T-cell (primary cell): ENCODE measurements around the gene HSDL2. TPM values are rescaled to one million over a fixed set of nuclear protein-coding genes. Genes with fewer than 3 reads are reported as not detected.
A peak's percentile ranks its signal among the peaks of the same experiment; 100 is the strongest.

Experiments used
- ATAC-seq, 4 experiments: fragments of 200-7000 bp in 3 of 4; fragments of 150-1000 bp in 1 of 4; cut with Tn5 transposase; replicated peaks in 1 of 4; 1 replicate in 3 of 4; 2 replicates in 1 of 4; pipeline ENCODE4 v1.10.0; 2021; ENCODE audit warnings: moderate library complexity in 3 of 4, mild to moderate bottlenecking in 2 of 4, moderate number of reproducible peaks in 1 of 4
- CTCF ChIA-PET, 2 donors: fragments of 300-600 bp; sonication (Branson Sonifier 250); formaldehyde crosslinking; loops; one replicate each; lab custom pipeline; 2022; ENCODE audit warnings: antibody characterized with exemption in 2 of 2; lab: Charles Lee
- POLR2A ChIA-PET, 2 donors: fragments of 300-600 bp; sonication (Branson Sonifier 250); formaldehyde crosslinking; loops; one replicate each; lab custom pipeline; 2022; ENCODE audit warnings: antibody characterized with exemption in 2 of 2; lab: Charles Lee
- DNase-seq, 35 experiments: peaks; one replicate each; pipeline versions ENCODE4 v3.0.0 to v3.0.0-alpha.2; 2013 to 2023
- H3K27ac ChIP-seq: one replicate; pipeline ENCODE4 v1.5.1; 2013; ENCODE audit warnings: low read length
- H3K27me3 ChIP-seq, 2 experiments: replicated peaks in 1 of 2; 1 replicate in 1 of 2; 2 replicates in 1 of 2; pipeline versions ENCODE4 v1.6.1 to v1.7.0; 2013; ENCODE audit warnings: low read length in 1 of 2, mixed read lengths in 1 of 2; ENCODE audit not compliant: control insufficient read depth in 2 of 2, insufficient read depth in 2 of 2; ENCODE audit errors: extremely low read depth in 1 of 2
- H3K36me3 ChIP-seq, 2 donors: 1 replicate in 1 of 2; 2 replicates in 1 of 2; pipeline versions ENCODE4 v1.6.1 to v1.7.0; 2013; ENCODE audit warnings: low read length in 1 of 2; ENCODE audit not compliant: control insufficient read depth in 2 of 2, insufficient read depth in 1 of 2; ENCODE audit errors: extremely low read depth in 1 of 2
- H3K4me1 ChIP-seq, 2 experiments: 1 replicate in 1 of 2; 2 replicates in 1 of 2; pipeline versions ENCODE4 v1.6.1 to v1.7.0; 2013; ENCODE audit warnings: low read length in 2 of 2, mixed read lengths in 1 of 2; ENCODE audit not compliant: insufficient read depth in 2 of 2, control insufficient read depth in 1 of 2; ENCODE audit errors: extremely low read depth in 1 of 2
- H3K4me3 ChIP-seq, 2 donors: 1 replicate in 1 of 2; 2 replicates in 1 of 2; pipeline versions ENCODE4 v1.5.1 to v1.7.0; 2013; ENCODE audit warnings: mild to moderate bottlenecking in 2 of 2, low read length in 1 of 2, moderate library complexity in 1 of 2; ENCODE audit not compliant: control insufficient read depth in 1 of 2; ENCODE audit errors: extremely low read depth in 1 of 2
- H3K9me3 ChIP-seq: 2 replicates; pipeline ENCODE4 v1.7.0; 2013
- H3K27ac Mint-ChIP-seq, 2 donors: one replicate each; pipeline ENCODE4 v1.8.0; 2020 to 2021; ENCODE audit warnings: mild to moderate bottlenecking in 2 of 2, mixed read lengths in 2 of 2
- H3K27me3 Mint-ChIP-seq, 2 donors: one replicate each; pipeline ENCODE4 v1.8.0; 2021 to 2022; ENCODE audit warnings: mixed read lengths in 2 of 2
- H3K36me3 Mint-ChIP-seq: one replicate; pipeline ENCODE4 v1.8.0; 2021; ENCODE audit warnings: mixed read lengths
- H3K4me1 Mint-ChIP-seq, 3 donors: one replicate each; pipeline ENCODE4 v1.8.0; 2020 to 2022; ENCODE audit warnings: mixed read lengths in 3 of 3, mild to moderate bottlenecking in 1 of 3
- H3K4me3 Mint-ChIP-seq, 3 donors: one replicate each; pipeline ENCODE4 v1.8.0; 2020 to 2022; ENCODE audit warnings: mild to moderate bottlenecking in 3 of 3, mixed read lengths in 3 of 3, moderate library complexity in 3 of 3
- H3K9me3 Mint-ChIP-seq, 3 donors: one replicate each; pipeline ENCODE4 v1.8.0; 2020 to 2022; ENCODE audit warnings: mixed read lengths in 3 of 3
- WGBS: methylation state at CpG from one replicate; pipeline ENCODE4 v1.1.5; 2013; ENCODE audit warnings: missing lambda C conversion rate; ENCODE audit not compliant: insufficient coverage; 5-methylcytosine and 5-hydroxymethylcytosine counted together
- total RNA-seq, 35 experiments: library from RNA in 6 of 35; stranded (reverse) in 6 of 35; fragments of 120-200 nt in 1 of 35; gene quantifications; one replicate each; pipeline versions ENCODE4 v1.2.1 to v1.2.4 and lab custom pipeline; 2013 to 2026

Gene HSDL2
- total RNA-seq, 5 donors from 2014 or later (not counting 1 experiment from before 2014, with no cell fraction given) = 9.1 to 11.8 (median 10.8) TPM

GRCh38 chr9:112333639-112334431 is 46.1 kb upstream of the HSDL2 start:
- POLR2A ChIA-PET = interaction anchor here (0.6 to 0.7 kb wide), 4 partner anchors 15 to 809 kb away, joined by 3 to 18 read pairs (median 8); partner anchors contain the start of gene ZNF483 (in 1 of the 2)
- H3K4me1 Mint-ChIP-seq = peaks cover 30 to 43% (median 38%) of the 10 kb centered on the region in 3 donors
- no peaks in the 10 kb centered on the region for H3K9me3 ChIP-seq

GRCh38 chr9:112334432-112334841 is 45.5 kb upstream of the HSDL2 start:
- DNase-seq (peak in 34 of 35 experiments; percentile 20 to 69 (median 48)), ATAC-seq (peak in 1 of 4 experiments; percentile 27)
- H3K27me3 Mint-ChIP-seq = no peaks in the 10 kb centered on the region
- H3K4me1 Mint-ChIP-seq = peaks cover 29 to 40% (median 34%) of the 10 kb centered on the region in 3 donors
- Histone ChIP-seq H3K9me3 (no peaks in the 10 kb centered on the region), H3K4me3 (peak overlapping the region; percentile 82 to 83), H3K36me3 (no peaks in the 10 kb centered on the region), H3K4me1 (peaks cover 9 to 28% of the 10 kb centered on the region in 2 experiments), H3K27ac (peak overlapping the region; percentile 91), H3K27me3 (no peaks in the 10 kb centered on the region)
- ChIA-PET CTCF (interaction anchor here in 1 of 2 donors (0.6 to 1.0 kb wide), 3 partner anchors 23 to 155 kb away, joined by 3 to 7 read pairs (median 6); no protein-coding TSS in a partner anchor), POLR2A (interaction anchor here (0.6 to 0.7 kb wide), 3 partner anchors 16 to 810 kb away, joined by 3 to 11 read pairs (median 5); partner anchors contain the start of gene ZNF483 (in 1 of the 2))
- no peaks in the 10 kb centered on the region for H3K9me3 Mint-ChIP-seq
- WGBS = 0% methylated on average over 2 of the region's 8 CpGs
- H3K27ac Mint-ChIP-seq = peak overlapping the region; percentile 85 to 96
- no peaks in the 10 kb centered on the region for H3K36me3 Mint-ChIP-seq
- H3K4me3 Mint-ChIP-seq = peak overlapping the region; percentile 76 to 95 (median 90)

More at GRCh38 chr9:112333639-112334431, 46.1 kb upstream of the HSDL2 start:
- Histone ChIP-seq H3K4me3 (peak overlapping the region; percentile 82 to 85), H3K27me3 (no peaks in the 10 kb centered on the region), H3K27ac (peak overlapping the region; percentile 91), H3K36me3 (no peaks in the 10 kb centered on the region), H3K4me1 (peaks cover 13 to 29% of the 10 kb centered on the region in 2 experiments)
- Mint-ChIP-seq H3K27me3 (no peaks in the 10 kb centered on the region), H3K27ac (peak overlapping the region; percentile 85 to 96), H3K36me3 (no peaks in the 10 kb centered on the region), H3K4me3 (peak overlapping the region; percentile 76 to 95 (median 90)), H3K9me3 (no peaks in the 10 kb centered on the region)
- DNase-seq (peak in 34 of 35 experiments; percentile 80 to 96 (median 88)), ATAC-seq (peak; percentile 84 to 90 (median 86))
- CTCF ChIA-PET = interaction anchor here in 1 of 2 donors (0.6 to 1.0 kb wide), 4 partner anchors 24 to 704 kb away, joined by 4 to 7 read pairs (median 6); partner anchors contain the start of gene HSDL2
- WGBS = 0% methylated on average over 47 of the region's 72 CpGs

DNA sequence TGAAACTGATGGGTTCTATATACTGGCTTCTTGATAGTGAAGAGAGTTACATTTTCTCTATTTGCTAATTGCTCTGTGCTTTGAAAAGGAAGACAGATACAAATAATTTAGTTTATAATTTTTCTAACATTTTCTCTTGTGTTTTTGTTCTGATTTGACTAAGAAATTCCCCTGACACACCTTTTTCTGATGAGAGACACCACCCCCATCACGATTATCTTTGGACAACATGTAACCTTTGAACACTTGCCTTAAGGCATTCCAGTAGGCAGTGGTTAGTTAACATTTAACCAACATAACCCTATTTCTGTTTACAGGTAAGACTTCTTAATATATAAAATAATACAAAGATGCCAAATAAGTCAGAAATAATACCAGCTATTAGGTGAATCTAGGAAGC is 42.4 kb upstream of the HSDL2 start:
- Histone ChIP-seq H3K4me3 (no peak overlapping the region), H3K27ac (no peak overlapping the region), H3K4me1 (peaks cover 5 to 7% of the 10 kb centered on the region in 2 experiments), H3K36me3 (no peaks in the 10 kb centered on the region), H3K9me3 (no peaks in the 10 kb centered on the region), H3K27me3 (no peaks in the 10 kb centered on the region)
- no peaks in the 10 kb centered on the region for H3K27me3 Mint-ChIP-seq
- no peaks in the 10 kb centered on the region for H3K9me3 Mint-ChIP-seq
- H3K4me1 Mint-ChIP-seq = peaks cover 4 to 10% (median 5%) of the 10 kb centered on the region in 3 donors
- POLR2A ChIA-PET = interaction anchor here in 1 of 2 donors (1.0 kb wide), 1 partner anchor 9 kb away, joined by 3 read pairs; no protein-coding TSS in a partner anchor
- no peak for ATAC-seq
- no peak overlapping the region for H3K4me3 Mint-ChIP-seq
- H3K27ac Mint-ChIP-seq = no peak overlapping the region
- DNase-seq = no peak
- H3K36me3 Mint-ChIP-seq = no peaks in the 10 kb centered on the region
- CTCF ChIA-PET = no interaction called here
- WGBS = no CpG with 5 or more reads among the region's 1 CpG

- no peaks in the 10 kb centered on the region for H3K9me3 Mint-ChIP-seq
- H3K36me3 Mint-ChIP-seq = no peaks in the 10 kb centered on the region
- no peak overlapping the region for H3K4me3 ChIP-seq
- CTCF ChIA-PET = no interaction called here
- H3K27me3 ChIP-seq = no peaks in the 10 kb centered on the region
- H3K36me3 ChIP-seq = no peaks in the 10 kb centered on the region
- no peak for DNase-seq
- H3K27ac Mint-ChIP-seq = no peak overlapping the region
- no peak overlapping the region for H3K4me3 Mint-ChIP-seq
- ATAC-seq = no peak
- no peak overlapping the region for H3K27ac ChIP-seq
- H3K4me1 Mint-ChIP-seq = peaks cover 4 to 10% (median 4%) of the 10 kb centered on the region in 3 donors
- H3K4me1 ChIP-seq = peaks cover 5 to 7% of the 10 kb centered on the region in 2 experiments
- no peaks in the 10 kb centered on the region for H3K9me3 ChIP-seq
- POLR2A ChIA-PET = no interaction called here
- WGBS = 88% methylated on average over 3 of the region's 3 CpGs
- H3K27me3 Mint-ChIP-seq = no peaks in the 10 kb centered on the region
Measured at GRCh38 chr9:112338561-112338960, 41.3 kb upstream of the HSDL2 start.

DNA sequence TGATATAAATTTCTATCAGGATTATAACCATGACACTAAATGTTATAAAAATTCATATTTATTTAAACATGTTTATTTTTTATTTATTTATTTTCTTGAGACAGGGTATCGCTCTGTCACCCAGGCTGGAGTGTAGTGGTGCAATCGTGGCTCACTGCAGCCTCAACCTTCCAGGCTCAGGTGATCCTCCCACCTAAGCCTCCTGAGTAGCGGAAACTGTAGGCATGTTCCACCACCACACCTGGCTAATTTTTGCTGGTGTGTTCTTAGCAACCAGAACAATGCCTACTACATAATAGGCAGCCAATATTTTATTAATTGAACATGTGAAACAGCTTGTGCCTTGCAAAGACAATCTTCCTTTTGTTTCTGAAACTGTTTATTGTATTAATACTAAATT is 40.0 kb upstream of the HSDL2 start:
- H3K4me1 ChIP-seq = no peaks in the 10 kb centered on the region
- Mint-ChIP-seq H3K27ac (no peak overlapping the region), H3K4me3 (no peak overlapping the region), H3K36me3 (no peaks in the 10 kb centered on the region), H3K27me3 (no peaks in the 10 kb centered on the region), H3K9me3 (no peaks in the 10 kb centered on the region), H3K4me1 (no peaks in the 10 kb centered on the region)
- H3K27me3 ChIP-seq = no peaks in the 10 kb centered on the region
- H3K27ac ChIP-seq = no peak overlapping the region
- ChIA-PET POLR2A (no interaction called here), CTCF (interaction anchor here (0.6 to 0.9 kb wide), 2 partner anchors 197 to 245 kb away, joined by 3 read pairs; no protein-coding TSS in a partner anchor)
- H3K36me3 ChIP-seq = no peaks in the 10 kb centered on the region
- DNase-seq (no peak), ATAC-seq (no peak)
- no peaks in the 10 kb centered on the region for H3K9me3 ChIP-seq
- no peak overlapping the region for H3K4me3 ChIP-seq
- no CpG with 5 or more reads among the region's 3 CpGs for WGBS

DNA sequence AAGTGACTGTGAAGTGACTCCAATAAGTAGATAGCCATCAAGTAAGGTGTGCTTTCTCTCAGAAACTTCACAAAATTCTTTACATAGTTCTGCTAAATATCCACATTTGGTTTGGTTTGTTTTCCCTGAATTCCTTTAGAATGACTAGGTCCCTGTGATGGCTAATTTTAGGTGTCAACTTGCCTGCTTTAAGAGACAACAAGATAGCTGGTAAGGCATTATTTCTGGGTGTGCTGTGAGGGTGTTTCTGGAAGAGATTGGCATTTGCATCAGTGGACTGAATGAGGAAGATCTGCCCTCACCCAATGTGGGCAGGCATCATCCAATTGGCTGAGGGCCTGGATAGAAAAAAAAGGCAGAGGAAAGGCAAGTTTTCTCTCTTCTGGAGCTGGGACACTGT is 38.2 kb upstream of the HSDL2 start:
- H3K27ac Mint-ChIP-seq = no peak overlapping the region
- H3K4me1 ChIP-seq = no peaks in the 10 kb centered on the region
- no peaks in the 10 kb centered on the region for H3K36me3 Mint-ChIP-seq
- no peak overlapping the region for H3K27ac ChIP-seq
- no peaks in the 10 kb centered on the region for H3K27me3 Mint-ChIP-seq
- ATAC-seq (no peak), DNase-seq (no peak)
- peaks cover 0 to 5% of the 10 kb centered on the region in 2 experiments for H3K27me3 ChIP-seq
- no peaks in the 10 kb centered on the region for H3K36me3 ChIP-seq
- no peaks in the 10 kb centered on the region for H3K9me3 Mint-ChIP-seq
- H3K4me3 ChIP-seq = no peak overlapping the region
- H3K9me3 ChIP-seq = no peaks in the 10 kb centered on the region
- no peaks in the 10 kb centered on the region for H3K4me1 Mint-ChIP-seq
- POLR2A ChIA-PET = no interaction called here
- H3K4me3 Mint-ChIP-seq = no peak overlapping the region
- CTCF ChIA-PET = no interaction called here
